Measurements from ENCODE around the gene SLC23A3.

SLC23A3 gene, protein sequence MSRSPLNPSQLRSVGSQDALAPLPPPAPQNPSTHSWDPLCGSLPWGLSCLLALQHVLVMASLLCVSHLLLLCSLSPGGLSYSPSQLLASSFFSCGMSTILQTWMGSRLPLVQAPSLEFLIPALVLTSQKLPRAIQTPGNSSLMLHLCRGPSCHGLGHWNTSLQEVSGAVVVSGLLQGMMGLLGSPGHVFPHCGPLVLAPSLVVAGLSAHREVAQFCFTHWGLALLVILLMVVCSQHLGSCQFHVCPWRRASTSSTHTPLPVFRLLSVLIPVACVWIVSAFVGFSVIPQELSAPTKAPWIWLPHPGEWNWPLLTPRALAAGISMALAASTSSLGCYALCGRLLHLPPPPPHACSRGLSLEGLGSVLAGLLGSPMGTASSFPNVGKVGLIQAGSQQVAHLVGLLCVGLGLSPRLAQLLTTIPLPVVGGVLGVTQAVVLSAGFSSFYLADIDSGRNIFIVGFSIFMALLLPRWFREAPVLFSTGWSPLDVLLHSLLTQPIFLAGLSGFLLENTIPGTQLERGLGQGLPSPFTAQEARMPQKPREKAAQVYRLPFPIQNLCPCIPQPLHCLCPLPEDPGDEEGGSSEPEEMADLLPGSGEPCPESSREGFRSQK

DNA sequence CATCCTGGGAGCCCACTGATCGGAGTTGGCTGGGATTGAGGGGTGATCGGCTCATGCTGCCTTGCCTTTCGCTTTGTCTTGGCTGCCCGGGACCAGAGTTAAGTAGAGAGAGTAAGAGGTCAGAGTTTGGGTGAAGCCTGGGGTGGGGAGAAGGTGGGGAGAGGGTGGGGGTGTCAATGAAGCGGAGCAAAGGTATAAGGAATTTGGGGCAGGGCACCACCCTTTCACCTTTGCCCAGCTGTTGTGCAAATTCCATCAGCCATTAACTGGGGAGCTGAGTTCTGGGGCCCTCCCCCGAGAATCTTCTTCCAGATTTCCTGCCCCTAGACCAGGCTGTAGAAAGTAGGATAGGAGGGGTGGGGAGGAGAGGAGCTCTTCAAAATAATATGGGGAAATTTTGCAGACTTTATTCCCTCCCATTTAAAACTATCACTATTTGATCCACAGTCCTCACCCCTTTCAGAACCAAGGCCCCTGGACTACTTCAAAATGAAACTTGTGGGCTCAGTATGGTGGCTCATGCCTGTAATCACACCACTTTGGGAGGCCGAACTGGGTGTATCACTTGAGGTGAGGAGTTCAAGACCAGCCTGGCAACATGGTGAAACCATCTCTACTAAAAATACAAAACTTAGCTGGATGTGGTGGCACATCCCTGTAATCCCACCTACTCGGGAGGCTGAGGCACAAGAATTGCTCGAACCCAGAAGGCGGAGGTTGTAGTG lies at the start of gene SLC23A3:
Gene SLC23A3 (minus strand): TSS at position 100 of the 725 bp plus-strand sequence. CDS start 45 bp downstream, at position 55.
- in situ Hi-C loops (cut with MboI; ENCODE audit: low sequenced_read_pairs) = no loop called here

DNA sequence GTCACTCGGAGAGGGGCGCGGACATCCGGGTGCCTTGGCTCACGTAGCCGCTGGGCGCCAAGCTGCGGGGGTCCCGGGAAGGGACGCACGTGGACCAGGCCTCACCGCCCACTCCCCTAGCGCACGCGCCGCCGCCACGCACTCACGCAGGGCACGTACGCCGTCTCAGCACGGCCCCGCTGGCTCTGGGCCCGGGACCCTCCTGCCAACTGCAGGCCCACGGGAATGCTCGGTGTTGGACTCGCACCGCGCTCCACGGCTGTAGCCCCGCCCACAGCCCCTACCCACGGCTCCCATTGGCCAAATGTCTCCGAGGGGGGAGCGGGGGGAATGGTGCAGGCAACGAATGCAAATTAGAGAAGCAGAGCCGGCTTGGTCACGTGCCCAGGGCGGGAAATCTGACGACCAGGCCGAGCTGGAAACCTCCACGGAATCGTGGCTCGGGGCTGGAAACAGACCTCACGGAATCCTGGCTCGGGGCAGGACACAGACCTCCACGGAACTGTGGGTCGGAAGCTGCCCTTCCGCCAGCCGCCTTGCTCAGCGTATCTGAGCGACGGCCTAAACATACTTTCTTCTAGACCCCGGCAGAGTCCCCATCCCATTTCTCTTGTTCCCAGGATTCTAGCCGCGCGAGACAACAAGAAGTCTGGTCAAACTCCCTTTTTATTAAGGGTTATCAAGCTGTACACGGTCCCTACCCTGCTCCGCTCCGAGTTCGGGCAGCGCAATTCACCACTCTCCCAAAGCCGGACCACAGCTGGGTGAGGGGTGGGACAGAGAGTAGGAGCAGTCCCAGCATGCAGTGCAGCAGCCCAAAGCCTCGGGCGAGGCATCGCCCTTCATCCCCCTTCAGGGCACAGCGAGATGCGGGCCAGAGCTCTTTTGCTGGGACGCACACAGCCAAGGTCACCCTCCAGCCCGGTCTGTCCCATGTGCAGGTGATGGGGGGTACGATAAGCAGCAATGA lies 49.2 kb upstream of the SLC23A3 start, which contains the start of gene ABCB6:
Gene ABCB6 (minus strand): TSS at position 227 of the 970 bp plus-strand sequence. CDS start 285 bp downstream, outside the sequence.
- in situ Hi-C loops (cut with MboI; ENCODE audit: low sequenced_read_pairs) = no loop called here

DNA sequence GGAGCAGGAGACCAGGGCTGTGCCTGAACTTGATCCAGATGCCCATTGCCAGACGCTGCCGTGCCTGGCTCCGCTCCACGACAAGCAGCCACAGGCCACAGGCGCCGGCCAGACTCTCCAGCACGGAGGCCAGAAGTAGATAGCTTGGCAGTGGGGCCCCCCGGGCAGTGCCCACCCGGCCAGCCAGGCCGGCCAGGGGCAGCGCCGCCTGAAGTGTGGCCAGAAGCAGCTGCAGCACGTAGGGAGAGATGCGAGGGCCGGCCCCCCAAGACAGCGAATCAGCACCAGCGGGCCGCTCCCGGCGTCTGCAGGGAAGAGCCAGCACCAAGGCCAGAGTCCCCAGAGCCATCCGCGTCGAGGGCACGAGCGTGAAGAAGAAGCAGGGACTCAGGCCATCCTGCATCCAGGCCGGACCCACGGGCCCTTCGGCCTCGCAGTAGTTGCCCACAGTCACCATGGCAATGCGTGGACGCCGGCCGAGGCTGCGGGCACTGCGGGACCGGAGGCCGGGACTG lies 48.4 kb upstream of the SLC23A3 start:
- in situ Hi-C loops (cut with MboI; ENCODE audit: low sequenced_read_pairs) = no loop called here

DNA sequence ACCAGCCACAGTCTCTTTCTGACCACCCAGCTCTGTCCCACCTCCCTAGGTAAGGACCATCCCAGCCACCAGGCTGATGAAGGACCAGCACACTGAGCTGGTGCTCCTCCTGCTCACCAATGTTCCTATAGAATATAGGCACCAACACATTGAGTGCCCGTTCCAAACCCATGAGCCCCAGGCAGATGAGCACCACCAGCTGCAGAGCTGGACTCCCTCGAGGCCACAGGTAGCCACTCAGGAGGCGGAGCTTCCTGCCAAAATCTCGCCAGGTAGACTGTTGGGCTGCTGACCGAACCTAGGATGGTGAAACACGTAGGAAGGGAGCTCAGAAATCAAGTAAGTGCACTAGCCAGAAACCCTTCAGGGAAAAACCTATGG lies 46.7 kb upstream of the SLC23A3 start:
- in situ Hi-C loops (cut with MboI; ENCODE audit: low sequenced_read_pairs) = no loop called here

DNA sequence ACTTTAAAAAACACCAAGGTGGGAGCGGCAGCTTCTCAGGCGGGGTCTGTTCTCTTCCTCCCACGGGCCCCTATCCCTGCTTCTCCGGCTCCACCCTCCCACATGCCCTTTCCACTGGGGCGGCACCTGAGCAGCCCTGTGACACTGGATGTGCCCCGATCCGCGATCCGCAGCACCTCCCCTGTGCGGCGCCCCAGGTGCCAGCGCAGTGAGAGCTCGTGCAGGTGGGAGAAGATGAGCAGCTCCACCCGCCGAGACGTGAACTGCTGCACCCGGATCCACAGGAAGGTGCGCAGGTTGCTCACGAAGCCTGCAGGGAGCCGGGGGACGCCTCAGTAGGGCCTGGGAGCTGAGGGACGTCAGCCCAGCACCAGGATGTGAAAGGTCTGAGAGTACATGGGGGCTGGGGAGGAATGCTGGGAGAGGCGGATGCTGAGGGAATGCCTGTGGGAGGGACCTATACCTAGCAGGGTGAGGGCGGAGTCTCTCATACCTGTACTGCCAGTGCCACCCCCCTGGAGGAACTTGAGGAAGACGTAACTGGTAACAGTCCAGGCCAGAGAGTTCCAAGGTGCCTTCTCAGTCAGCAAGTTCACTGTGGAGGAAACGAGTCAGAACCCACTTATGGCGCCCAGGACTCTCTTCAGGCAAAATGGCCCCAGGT lies 46.2 kb upstream of the SLC23A3 start:
- in situ Hi-C loops (cut with MboI; ENCODE audit: low sequenced_read_pairs) = no loop called here

DNA sequence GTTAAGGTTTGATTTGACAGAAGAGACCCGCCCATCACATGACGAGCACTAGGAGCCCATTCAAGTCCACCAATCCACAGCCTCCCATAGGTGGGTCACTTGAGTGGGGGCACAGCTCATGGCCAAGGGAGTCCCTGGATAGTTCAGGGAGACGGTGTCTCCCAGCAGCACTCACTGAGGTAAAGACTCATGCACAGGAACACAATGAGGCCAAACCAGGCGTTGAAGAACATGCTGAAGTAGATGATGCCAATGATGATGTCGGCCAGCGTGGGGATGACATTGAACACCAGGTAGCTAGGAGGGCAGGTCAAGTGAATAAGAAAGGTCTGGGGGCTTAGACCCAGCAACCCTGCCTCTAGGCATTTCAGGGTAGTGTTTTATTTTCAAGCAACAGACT lies 45.0 kb upstream of the SLC23A3 start:
- in situ Hi-C loops (cut with MboI; ENCODE audit: low sequenced_read_pairs) = no loop called here

DNA sequence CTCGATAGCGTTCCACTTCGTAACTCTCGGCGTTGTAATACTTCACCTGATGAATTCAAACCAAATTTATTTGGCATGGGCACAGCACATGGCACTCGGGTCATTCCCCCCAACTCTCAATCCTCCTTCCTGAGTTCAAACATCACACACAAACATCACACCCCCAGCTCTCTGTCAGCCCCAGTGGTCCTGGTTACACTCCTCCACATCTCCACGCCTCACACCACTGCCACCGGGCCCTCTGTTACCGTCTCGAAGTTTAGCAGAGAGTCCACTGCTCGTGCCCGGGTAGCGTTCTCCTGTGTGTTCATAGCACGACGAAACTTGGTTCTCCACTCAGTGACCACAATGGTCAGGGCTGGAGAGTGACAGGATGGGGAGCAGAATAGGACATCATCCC lies 44.3 kb upstream of the SLC23A3 start:
- in situ Hi-C loops (cut with MboI; ENCODE audit: low sequenced_read_pairs) = no loop called here

DNA sequence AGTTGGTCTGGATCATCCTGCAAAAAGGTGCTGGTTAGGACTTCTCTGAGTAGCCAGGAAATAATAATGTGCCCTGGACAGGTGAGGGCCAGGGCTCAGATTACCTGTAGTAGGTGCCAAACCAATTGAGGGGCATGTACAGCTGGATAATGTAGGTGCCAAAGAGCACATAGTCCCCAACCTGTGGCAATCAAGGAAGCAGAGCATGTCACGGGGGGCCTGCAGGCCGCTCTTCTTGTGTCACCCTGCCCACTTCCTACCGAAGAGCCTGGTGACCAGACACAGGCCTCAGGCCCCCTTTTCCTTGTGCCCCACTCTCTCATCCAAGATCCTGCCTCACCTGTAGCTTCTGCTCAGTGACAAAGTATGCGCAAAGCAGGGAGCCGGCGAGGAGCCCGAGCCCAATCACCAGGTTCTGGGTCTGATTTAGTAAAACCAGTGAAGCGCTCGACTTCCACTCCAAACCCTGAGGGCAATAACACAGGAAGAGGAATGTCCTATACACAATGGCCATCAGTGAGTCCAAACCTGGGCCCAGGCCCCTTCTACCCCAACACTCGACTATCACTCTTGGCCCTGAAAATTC lies 43.8 kb upstream of the SLC23A3 start:
- in situ Hi-C loops (cut with MboI; ENCODE audit: low sequenced_read_pairs) = no loop called here

DNA sequence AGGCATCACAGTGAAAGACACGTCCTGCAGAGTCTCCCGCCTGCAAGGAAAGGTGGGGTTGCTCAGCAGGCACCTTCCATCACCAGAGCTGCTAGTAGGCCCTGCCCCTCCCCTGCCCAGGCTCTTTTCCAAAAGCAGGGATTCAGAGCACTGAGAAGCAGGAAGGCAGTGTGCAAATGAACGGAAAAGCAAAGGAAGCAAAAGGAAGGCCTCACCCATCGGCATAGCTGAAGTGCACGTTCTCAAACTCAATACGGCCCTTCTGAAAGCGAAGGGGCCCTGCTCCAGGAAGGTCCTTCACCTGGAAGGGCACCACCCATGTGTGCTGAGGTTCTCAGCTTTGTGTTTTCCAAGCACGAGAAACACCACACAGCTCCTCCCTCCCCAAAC lies 43.2 kb upstream of the SLC23A3 start:
- in situ Hi-C loops (cut with MboI; ENCODE audit: low sequenced_read_pairs) = no loop called here

DNA sequence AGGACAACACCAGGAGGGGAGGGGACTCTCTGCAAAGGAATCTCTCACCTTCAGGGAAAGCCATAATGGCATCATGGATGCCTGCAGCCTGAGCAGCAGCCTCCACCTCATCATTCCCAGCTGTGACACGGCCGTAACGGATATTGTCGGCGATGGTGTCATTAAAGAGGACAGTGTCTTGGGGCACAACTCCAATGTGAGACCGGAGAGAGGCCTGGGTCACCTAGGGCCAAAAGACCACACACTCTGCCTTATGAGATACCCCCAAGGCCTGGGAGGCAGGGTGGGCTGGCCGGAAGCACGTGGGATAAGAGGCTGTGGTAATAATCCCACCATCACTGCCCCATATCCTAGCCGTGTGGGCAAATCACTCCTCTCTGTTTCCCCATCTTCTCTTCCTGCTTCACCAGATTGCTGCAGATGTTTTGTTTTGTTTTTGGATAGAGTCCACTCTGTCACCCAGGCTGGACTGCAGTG lies 41.1 kb upstream of the SLC23A3 start:
- in situ Hi-C loops (cut with MboI; ENCODE audit: low sequenced_read_pairs) = no loop called here

DNA sequence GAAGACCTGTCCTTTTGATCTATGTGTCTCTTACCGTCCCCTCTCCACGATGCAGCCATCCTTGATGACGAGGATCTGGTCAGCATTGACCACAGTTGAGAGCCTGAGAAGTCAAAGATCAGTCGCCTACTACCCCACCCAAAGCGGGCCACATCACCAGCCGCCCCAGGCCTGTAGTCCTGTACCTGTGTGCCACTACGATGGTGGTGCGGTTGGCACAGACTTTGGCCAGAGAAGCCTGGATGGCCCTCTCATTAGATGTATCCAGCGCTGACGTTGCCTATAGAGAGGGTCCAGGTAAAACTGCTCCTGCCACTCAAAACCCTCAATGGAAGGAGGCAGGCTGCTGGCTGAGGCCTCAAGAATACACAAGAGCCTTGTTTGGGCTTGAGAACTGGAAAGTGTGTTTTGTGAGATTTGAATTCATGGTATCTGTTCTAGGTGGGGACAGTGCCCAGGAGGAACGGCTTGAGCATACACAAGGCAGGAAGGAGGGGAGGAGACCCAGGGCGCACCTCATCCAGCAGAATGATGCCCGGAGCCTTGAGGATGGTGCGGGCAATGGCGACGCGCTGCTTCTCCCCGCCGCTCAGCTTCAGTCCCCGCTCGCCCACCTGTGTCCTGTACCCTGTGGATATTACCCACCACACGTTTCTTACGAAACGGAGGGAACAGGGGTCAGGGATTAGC lies 40.5 kb upstream of the SLC23A3 start:
- in situ Hi-C loops (cut with MboI; ENCODE audit: low sequenced_read_pairs) = no loop called here

DNA sequence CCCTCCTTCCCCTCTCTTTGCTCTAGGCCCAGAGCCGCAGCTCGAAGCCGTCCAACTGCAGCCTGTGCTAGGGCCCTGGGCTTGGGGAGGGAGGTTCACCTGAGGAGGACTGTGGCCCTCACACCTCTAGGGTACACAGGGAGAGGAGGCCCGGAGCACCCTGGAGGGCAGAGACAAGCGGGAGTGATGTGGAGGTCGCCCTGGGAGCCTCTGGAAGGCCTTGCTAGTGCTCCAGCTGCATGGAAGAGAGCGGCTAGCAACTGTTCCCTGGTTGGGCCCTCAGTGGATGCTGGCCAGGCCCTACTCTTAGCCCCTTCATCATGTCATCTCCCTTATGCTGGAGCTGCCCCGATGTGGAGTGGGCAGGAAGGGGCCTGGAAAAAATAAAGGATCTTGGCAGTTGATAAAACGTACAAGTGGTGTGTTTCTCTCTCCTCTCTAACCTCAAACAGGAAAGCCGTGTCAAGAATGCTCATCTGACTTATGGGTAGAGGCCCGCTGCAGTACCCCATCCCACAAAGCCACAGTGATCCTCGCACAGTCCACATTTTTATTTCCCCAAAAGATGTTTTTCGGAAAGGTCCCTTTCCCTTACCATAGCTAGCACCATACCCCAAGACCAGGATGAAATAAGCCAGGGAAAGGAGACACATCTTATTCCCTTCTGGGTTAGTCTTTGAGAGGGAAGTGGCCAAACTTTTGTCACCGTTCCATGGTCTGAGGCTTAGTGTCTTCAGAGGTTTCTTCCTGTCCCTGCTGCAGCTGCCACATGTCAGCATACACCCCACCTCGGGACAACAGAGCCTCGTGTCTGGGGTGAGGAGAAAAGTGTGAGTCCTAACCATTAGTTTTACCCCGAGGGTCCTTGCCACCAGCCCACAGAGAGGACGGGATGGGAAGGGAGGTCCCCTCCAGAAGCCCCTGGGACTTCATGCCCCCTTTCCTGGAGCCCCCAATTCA lies 39.7 kb upstream of the SLC23A3 start:
- in situ Hi-C loops (cut with MboI; ENCODE audit: low sequenced_read_pairs) = no loop called here

DNA sequence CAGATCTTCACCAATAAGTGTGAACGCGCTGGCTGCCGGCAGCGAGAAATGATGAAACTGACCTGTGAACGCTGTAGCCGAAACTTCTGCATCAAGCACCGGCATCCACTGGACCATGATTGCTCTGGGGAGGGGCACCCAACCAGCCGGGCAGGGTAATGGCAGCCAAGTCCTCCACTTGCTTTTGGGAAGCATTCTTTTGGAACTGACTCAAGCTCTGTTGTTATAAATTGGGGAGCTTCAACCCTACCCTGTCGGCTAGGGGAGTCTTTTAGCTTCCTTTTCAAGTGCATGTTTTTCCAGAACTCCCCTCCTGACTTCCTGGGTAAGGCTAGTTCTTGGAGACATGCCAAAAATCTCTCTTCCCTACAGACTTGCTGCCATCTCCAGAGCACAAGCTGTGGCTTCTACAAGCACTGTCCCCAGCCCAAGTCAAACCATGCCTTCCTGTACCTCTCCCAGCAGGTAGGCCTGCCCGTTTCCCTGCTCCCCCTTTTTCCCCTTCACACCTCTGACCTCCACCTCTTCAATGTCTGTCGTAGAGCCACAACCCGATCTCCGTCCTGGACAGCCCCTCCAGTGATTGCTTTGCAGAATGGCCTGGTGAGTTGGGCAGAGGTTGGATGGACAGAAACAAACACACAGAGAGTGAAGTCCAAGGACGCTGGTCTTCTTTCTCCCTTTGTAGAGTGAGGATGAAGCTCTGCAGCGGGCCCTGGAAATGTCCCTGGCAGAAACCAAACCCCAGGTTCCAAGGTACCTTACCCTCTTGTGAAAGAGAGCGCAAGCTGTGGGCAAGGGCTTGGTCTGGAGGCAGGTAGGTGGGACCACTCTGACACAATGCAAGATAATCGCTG lies 38.3 kb upstream of the SLC23A3 start:
- in situ Hi-C loops (cut with MboI; ENCODE audit: low sequenced_read_pairs) = no loop called here

DNA sequence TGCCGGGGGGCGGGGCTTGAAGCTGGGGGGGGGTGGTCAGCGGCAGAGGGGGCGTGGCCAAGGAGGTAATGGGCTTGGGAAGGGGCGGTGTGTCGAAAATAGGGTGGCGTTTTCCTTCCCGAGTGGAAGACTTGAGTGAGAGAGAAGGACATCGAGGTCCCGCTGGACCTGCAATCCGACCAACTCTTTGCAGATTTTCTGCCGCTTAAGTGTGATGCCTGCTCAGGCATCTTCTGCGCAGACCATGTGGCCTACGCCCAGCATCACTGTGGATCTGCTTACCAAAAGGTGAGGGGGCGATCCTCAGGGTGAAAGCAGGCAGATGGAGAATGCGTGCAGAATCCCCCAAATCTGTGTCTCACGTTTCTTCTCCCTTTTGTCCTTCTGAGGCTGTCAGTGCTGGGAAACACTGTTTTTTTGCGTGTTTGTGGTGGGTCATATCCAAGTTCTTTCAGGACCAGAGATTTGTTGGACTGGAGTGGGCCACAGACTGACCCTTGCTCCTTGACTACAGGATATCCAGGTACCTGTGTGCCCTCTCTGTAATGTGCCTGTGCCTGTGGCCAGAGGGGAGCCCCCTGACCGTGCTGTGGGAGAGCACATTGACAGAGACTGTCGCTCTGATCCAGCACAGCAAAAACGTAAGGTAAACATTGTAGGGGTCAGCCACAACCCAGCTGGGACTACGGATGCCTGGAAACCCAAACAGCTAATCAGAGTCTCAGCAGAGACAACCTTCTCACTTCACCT lies 37.5 kb upstream of the SLC23A3 start:
- in situ Hi-C loops (cut with MboI; ENCODE audit: low sequenced_read_pairs) = no loop called here

DNA sequence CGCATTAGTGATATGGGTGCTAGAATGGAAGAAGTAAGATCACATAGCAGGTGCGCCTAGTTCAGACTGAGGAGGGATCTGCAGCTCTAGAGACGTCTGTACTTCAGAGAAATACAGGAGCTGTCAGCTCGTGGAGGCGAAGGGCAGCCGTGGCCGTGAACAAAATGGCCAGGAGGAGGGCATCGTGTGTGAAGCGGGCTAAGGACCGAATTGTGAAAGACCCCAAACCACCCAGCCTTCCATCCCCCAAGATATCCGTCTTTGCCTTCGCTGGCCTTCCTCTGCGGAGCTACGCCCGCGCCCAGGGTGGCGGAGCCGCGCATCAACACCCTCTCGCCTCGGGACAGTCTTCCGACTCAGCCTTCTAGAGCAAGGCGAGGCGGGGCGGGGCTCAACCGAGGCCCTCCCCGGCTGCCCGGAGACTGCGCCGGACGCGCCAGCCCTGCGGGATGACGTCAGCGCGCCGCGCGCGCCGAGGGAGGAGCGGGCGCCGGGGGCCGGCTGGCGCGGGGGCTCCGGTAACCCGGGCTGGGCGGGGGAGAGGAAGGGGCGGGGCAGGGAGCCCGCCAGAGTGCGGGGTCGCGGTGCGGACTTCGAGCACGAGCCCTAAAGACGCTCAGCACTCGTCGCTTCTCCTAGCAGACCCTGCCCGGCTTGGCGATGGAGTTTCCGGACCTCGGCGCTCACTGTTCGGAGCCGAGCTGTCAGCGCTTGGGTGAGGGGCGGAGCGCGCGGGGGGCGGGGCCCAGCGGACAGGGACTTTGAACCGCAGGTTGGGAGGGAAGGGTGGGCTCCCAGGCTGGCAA lies 36.7 kb upstream of the SLC23A3 start, which contains the start of gene ZFAND2B:
Gene ZFAND2B (plus strand): TSS at position 455 of the 806 bp plus-strand sequence. CDS start 206 bp downstream, at position 661.
- in situ Hi-C loops (cut with MboI; ENCODE audit: low sequenced_read_pairs) = no loop called here
